Peyer's patch (tissue), 4 donors: Measurements from ENCODE around the gene ZSCAN5B. TPM values are rescaled to one million over a fixed set of nuclear protein-coding genes. Genes with fewer than 3 reads are reported as not detected.

ENCODE experiments used
- DNase-seq, 3 donors: peaks; one replicate each; pipeline ENCODE4 v3.0.0-alpha.2; 2017 to 2019
- H3K27ac ChIP-seq, 4 donors: fragments of 200-600 bp; sonication (generic); one replicate each; pipeline ENCODE4 v1.5.1; 2016 to 2019
- H3K27me3 ChIP-seq, 2 donors: fragments of 200-600 bp; sonication (generic); one replicate each; pipeline ENCODE4 v1.5.1; 2019
- H3K36me3 ChIP-seq, 3 donors: fragments of 200-600 bp; sonication (generic); one replicate each; pipeline ENCODE4 v1.5.1; 2016 to 2019
- H3K4me1 ChIP-seq, 4 donors: fragments of 200-600 bp; sonication (generic); one replicate each; pipeline ENCODE4 v1.5.1; 2016 to 2019
- H3K4me3 ChIP-seq, 4 donors: fragments of 200-600 bp; sonication (generic); 1 replicate in 3 of 4; 2 replicates in 1 of 4; pipeline ENCODE4 v1.5.1; 2016 to 2019; ENCODE audit warnings: mild to moderate bottlenecking in 1 of 4
- H3K9me3 ChIP-seq, 4 donors: fragments of 200-600 bp; sonication (generic); one replicate each; pipeline ENCODE4 v1.5.1; 2016 to 2019; ENCODE audit warnings: mild to moderate bottlenecking in 1 of 4
- POLR2A ChIP-seq, 2 donors: fragments of 450-650 bp; IDR thresholded peaks; one replicate each; pipeline ENCODE4 v1.5.1; 2017; ENCODE audit warnings: antibody characterized with exemption in 2 of 2, mild to moderate bottlenecking in 2 of 2, moderate library complexity in 2 of 2
- total RNA-seq, 4 donors: library from RNA; depleted of rRNA; stranded (reverse); fragments of >200 nt; gene quantifications; one replicate each; pipeline ENCODE4 v1.1.0, GENCODE V29; 2016
- TF ChIP-seq, protein P1 (sequence below), 6 experiments: fragments of 450-650 bp in 4 of 6; fragments of 200-600 bp in 2 of 6; sonication (generic) in 1 of 6; IDR thresholded peaks; one replicate each; pipeline ENCODE4 v1.5.1; 2017 to 2019; ENCODE audit warnings: antibody characterized with exemption in 6 of 6, mild to moderate bottlenecking in 3 of 6, moderate library complexity in 1 of 6

ZSCAN5B gene
- total RNA-seq, 4 donors from 2014 or later: not detected

- Histone ChIP-seq H3K27me3 (no peaks in the 10 kb centered on the region), H3K9me3 (no peaks in the 10 kb centered on the region), H3K36me3 (peaks cover 0 to 24% (median 0%) of the 10 kb centered on the region in 3 donors), H3K4me1 (peaks cover 0 to 11% (median 0%) of the 10 kb centered on the region in 4 donors), H3K27ac (no peak overlapping the region), H3K4me3 (no peak overlapping the region)
- DNase-seq: no peak
- TF ChIP-seq POLR2A (IDR thresholded peaks at IDR 0.05): no peak
- TF ChIP-seq, protein P1, sequence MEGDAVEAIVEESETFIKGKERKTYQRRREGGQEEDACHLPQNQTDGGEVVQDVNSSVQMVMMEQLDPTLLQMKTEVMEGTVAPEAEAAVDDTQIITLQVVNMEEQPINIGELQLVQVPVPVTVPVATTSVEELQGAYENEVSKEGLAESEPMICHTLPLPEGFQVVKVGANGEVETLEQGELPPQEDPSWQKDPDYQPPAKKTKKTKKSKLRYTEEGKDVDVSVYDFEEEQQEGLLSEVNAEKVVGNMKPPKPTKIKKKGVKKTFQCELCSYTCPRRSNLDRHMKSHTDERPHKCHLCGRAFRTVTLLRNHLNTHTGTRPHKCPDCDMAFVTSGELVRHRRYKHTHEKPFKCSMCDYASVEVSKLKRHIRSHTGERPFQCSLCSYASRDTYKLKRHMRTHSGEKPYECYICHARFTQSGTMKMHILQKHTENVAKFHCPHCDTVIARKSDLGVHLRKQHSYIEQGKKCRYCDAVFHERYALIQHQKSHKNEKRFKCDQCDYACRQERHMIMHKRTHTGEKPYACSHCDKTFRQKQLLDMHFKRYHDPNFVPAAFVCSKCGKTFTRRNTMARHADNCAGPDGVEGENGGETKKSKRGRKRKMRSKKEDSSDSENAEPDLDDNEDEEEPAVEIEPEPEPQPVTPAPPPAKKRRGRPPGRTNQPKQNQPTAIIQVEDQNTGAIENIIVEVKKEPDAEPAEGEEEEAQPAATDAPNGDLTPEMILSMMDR (IDR thresholded peaks at IDR 0.05): no peak
Observed at GRCh38 chr19:56147307-56147706, 50.3 kb downstream of the ZSCAN5B start.

- DNase-seq: no peak
- Histone ChIP-seq H3K27ac (no peak overlapping the region), H3K27me3 (no peaks in the 10 kb centered on the region), H3K4me1 (peaks cover 0 to 14% (median 0%) of the 10 kb centered on the region in 4 donors), H3K4me3 (no peak overlapping the region), H3K9me3 (no peaks in the 10 kb centered on the region), H3K36me3 (peaks cover 0 to 24% (median 0%) of the 10 kb centered on the region in 3 donors)
- no peak for TF ChIP-seq POLR2A (IDR thresholded peaks at IDR 0.05)
- TF ChIP-seq, protein P1 (IDR thresholded peaks at IDR 0.05): no peak
Observed at GRCh38 chr19:56146904-56147303, 50.7 kb downstream of the ZSCAN5B start.

GRCh38 chr19:56145698-56146097 is 51.9 kb downstream of the ZSCAN5B start:
- Histone ChIP-seq H3K27me3 (no peaks in the 10 kb centered on the region), H3K4me1 (peaks cover 0 to 17% (median 2%) of the 10 kb centered on the region in 4 donors), H3K27ac (no peak overlapping the region), H3K9me3 (no peaks in the 10 kb centered on the region), H3K36me3 (peaks cover 0 to 24% (median 0%) of the 10 kb centered on the region in 3 donors), H3K4me3 (no peak overlapping the region)
- DNase-seq: no peak
- no peak for TF ChIP-seq POLR2A (IDR thresholded peaks at IDR 0.05)
- TF ChIP-seq, protein P1 (IDR thresholded peaks at IDR 0.05): no peak

- Histone ChIP-seq H3K36me3 (peaks cover 0 to 24% (median 0%) of the 10 kb centered on the region in 3 donors), H3K4me3 (no peak overlapping the region), H3K27ac (no peak overlapping the region), H3K4me1 (peaks cover 0 to 22% (median 2%) of the 10 kb centered on the region in 4 donors), H3K9me3 (no peaks in the 10 kb centered on the region), H3K27me3 (no peaks in the 10 kb centered on the region)
- no peak for DNase-seq
- TF ChIP-seq, protein P1 (IDR thresholded peaks at IDR 0.05): no peak
- no peak for TF ChIP-seq POLR2A (IDR thresholded peaks at IDR 0.05)
Observed at GRCh38 chr19:56144831-56145230, 52.8 kb downstream of the ZSCAN5B start.

DNA sequence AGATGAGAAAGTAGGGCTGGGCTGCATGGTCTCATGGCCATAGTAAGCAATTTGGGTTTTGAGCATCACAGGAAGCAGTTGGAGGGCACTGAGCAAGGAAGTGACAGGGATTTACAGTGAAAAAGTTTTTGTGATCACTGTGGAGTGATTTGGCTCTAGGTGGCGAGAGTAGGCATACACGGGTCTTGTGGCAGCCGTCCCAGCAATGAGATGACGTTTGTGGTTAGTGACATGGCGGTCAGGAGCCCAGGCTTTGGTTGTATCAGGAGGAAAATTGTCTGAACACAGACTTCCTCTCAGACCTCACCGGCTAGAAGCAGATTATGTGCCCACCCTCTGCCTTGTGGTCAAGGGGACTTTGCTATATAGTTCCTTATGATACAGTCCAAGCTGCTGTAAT is 53.2 kb downstream of the ZSCAN5B start:
- DNase-seq: no peak
- Histone ChIP-seq H3K27ac (no peak overlapping the region), H3K9me3 (no peaks in the 10 kb centered on the region), H3K36me3 (peaks cover 0 to 24% (median 0%) of the 10 kb centered on the region in 3 donors), H3K4me1 (peaks cover 0 to 23% (median 2%) of the 10 kb centered on the region in 4 donors), H3K27me3 (no peaks in the 10 kb centered on the region), H3K4me3 (no peak overlapping the region)
- TF ChIP-seq, protein P1 (IDR thresholded peaks at IDR 0.05): no peak
- TF ChIP-seq POLR2A (IDR thresholded peaks at IDR 0.05): no peak
